GM18519 (cell line): Measurements from ENCODE around the gene SLFN11.
"Not testable (repeated sequence)": the region's sequence is repeated elsewhere in the genome, so short reads cannot be mapped to it uniquely, and the experiment has no call there.

Experiments used
- ATAC-seq: cut with Tn5 transposase; IDR thresholded peaks from one replicate; pipeline ENCODE4 v1.9.1; 2021; ENCODE audit warnings: mild to moderate bottlenecking, moderate library complexity; ENCODE audit not compliant: unreplicated experiment, low FRiP score

Gene SLFN11

GRCh38 chr17:35359398-35359797 is 14.0 kb downstream of the SLFN11 start:
- no peak for ATAC-seq

- no peak for ATAC-seq
Observed at GRCh38 chr17:35352284-35352683, 21.1 kb downstream of the SLFN11 start.

DNA sequence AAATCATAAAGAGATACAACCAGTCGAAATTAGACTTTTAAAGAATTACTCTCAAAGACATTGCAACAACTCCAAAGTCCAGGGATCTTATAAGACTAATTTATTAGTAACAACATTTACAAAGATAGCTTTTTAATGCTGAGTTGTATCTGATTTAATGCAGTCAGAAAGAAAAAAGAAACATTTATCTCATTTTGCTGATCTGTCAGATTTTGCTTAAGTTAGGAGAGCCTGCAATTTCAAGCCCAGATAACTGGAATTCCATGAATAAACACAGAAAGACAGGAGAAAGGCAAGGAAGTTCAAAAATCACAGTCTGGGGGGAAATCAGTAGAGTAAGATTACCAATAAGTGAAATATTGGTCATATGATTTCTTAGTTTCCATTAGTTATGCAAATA is 22.9 kb downstream of the SLFN11 start:
- ATAC-seq, result no peak

DNA sequence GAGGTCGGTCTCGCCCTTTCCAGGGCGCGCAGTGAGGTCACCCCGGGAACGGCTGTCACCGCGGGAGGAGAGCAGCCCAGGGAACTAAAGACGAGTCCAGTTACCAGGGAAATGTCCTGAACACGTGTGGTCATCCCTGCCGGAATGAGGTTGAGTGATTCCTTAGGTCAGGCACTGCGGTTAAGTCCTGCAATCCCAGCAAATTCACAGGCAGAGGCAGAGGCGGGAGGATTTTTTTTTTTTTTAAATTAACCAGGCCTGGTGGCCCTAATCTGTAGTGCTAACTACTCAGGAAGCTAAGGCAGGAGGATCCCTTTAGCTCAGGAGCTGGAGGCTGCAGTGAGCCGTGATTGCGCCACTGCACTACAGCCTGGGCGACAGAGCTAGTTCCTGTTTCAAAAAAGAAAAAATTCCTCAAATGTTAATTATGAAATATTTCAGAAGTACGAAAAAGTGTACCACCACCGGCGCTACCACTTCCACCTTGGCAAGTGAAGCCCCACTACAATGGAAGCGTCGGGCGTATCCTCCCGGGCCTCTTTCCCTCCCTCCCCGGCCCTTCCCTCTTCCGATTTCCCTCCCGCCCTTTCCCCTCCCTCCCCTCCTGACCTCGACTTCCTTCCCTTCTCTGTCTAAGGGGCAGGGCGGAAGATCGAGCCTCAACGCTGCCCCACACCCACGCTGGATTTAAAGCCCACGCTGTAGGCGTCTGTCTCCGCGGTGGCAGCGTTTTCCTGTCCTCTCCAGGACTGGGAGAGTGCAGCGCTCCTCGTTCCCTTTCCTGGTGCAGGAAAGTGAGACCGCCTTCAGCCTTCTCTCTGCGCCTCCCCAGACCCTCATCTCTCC is 27.3 kb downstream of the SLFN11 start:
- no peak for ATAC-seq

GRCh38 chr17:35345445-35345925 is 27.9 kb downstream of the SLFN11 start:
- no peak for ATAC-seq

DNA sequence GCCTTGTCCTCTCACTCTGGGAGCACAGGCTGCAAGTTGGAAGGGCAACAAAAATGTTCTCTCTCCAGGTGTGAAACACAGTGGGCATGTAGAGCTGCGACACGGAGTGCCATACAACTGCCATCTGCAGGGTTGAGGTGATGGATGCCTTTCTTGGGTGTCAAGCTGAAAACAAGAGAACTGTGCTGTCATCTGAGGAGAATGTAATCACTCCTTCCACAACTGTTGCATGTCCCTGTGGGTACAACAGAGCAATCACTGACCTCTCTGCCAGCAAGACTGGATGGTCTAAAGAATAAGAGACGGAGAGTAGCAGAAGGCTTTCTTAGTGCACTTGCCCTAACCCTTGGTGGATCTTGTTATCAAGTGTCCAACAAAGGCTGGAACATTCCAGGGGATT is 29.2 kb downstream of the SLFN11 start:
- ATAC-seq, result no peak

GRCh38 chr17:35342276-35342675 is 31.1 kb downstream of the SLFN11 start:
- ATAC-seq, result no peak

DNA sequence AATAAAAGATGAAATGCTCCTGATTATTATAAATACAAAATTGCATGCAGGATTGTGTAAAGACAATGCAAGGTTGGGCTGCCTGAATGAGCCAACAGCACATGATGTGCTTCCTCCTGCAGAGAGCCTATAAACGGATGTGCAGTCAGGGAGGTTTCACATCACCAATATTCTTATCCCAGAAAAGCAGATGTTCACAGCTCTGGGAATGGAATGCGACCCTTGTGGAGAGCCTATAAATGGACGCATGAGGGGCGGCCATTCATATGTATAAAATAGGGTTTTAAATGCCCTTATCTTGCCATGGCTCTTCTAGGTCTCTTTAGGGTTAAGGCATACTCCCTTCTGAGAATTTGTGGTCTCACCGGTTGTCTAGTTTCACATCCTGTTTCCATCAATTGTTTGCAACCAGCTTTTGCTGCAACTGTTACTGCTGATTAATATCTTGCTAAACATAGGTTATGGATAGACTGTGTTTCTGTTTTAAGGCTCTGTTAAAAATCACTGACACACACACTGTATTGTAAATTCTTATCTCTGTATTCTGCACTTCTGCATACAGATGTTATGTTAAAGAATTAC is 31.9 kb downstream of the SLFN11 start:
- no peak for ATAC-seq

DNA sequence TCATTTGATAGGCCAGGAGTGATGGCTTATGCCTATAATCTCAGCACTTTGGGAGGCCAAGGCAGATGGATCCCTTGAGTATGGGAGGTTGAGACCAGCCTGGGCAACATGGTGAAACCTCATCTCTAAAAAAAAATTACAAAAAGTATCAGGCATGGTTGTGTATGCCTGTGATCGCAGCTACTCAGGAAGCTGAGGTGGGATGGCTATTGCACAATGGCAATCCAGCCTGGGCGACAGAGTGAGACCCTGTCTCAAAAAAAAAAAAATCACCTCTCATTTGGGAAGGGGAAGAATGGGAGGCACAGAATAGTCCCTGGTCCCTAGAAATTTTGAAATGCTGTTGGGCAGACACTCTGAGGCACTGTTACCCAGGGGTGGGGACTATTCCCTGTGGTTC is 35.2 kb downstream of the SLFN11 start:
- ATAC-seq, result no peak

- ATAC-seq, result no peak
Observed at GRCh38 chr17:35337364-35337763, 36.1 kb downstream of the SLFN11 start.

GRCh38 chr17:35333578-35333977 is 39.8 kb downstream of the SLFN11 start:
- ATAC-seq, result not testable (repeated sequence)

GRCh38 chr17:35322749-35323148 is 50.7 kb downstream of the SLFN11 start:
- no peak for ATAC-seq

DNA sequence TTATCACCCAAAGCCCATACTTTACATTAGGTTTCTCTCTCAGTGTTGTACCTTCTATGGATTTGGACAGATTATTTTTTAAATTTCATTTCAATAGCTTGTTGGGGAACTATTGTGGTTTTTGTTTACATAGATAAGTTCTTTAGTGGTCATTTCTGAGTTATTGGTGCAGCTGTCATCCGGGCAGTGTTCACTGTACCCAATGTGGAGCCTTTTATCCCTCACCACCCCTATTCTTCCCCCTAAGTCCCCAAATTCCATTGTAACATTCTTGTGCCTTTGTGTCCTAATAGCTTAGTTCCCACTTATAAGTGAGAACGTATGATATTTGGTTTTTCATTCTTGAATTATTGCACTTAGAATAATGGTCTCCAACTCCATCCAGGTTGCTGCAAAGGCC is 57.5 kb downstream of the SLFN11 start:
- no peak for ATAC-seq

DNA sequence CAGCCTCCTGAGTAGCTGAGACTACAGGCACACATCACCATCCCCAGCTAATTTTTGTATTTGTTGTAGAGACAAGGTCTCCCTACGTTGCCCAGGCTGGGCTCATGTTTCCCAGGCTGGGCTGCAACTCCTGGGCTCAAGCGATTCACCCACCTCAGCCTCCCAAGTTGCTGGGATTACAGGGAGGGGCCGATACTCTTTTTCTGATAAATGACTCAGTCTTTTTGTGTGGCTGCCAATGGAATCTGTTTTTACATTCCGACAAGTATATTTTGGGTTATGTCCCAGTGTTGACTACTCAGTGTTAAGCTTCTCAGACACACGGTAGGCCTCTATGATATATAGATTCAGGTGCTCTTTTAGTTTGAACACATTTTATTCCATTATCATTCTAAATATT is 58.1 kb downstream of the SLFN11 start:
- ATAC-seq, result no peak

GRCh38 chr17:35314415-35315216 is 58.8 kb downstream of the SLFN11 start:
- ATAC-seq, result no peak

DNA sequence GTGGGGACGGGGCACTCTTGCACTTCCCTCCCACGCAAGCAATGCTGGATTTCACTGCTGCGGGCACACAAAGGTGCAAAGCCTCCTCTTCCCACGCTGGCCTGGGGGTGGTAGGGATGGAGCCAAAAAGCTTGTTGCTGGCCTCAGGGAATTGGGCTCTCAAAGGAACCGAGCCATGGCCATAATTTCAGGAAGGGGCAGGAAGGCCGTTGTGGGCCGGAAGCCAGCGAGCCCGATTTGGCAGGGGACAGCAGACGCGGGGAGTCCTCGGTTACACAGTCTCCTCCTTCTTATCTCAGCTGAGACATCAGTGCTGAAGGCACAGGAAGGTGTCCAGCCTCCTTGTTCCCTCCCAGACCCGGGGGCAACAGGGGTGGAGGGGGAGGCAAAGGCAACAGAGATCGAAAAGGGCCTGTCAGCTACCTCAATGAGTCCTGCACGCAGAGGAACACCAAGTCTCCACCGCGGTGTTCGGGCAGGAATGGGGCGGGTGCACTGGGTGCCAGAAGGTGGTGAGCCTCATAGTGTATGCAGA is 59.5 kb downstream of the SLFN11 start:
- ATAC-seq, result no peak

DNA sequence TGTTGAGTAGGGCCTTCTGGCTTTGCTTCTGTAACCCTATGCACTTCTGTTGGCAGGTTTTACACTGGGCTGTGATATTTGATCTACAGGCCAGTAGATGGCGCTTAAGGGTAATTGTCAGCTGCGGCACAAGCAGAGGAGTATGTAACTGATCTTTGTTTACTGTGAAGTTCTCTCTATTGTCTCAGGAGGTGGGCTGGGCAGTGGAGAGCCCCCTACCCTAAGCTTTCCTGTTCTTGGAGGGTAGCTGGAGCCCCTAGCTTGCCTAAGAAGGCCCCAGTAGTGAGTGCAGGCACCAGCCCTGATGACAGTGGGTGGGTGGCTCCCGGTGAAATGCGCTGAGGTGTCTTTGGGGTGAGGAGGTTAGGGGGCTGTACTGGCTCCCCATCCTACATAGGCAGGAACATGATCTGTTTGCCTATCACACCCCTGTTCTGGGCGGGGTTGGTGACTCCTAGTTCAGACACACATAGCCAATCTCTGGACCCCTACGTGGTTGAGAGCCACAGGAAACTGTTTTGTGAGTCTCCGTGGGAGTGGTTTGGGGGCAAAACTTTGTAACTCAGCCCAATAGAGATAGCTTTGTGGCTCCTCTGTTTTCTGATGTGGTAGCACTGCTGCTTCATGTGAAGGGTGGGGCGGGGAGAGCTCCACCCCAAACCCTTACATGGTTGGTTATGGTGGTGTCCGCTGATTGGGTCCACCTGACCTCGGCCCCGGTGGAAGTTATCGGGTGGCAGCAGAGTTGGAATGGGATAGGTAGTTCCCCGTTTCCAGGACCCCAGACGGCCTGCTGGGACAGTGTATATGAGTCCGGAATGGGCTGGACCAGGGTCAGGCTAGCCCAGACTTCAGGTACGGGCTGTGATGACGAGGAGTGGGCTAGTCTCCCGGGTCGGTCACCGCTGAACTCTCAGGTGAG is 60.4 kb downstream of the SLFN11 start:
- no peak for ATAC-seq

GRCh38 chr17:35312346-35312745 is 61.1 kb downstream of the SLFN11 start:
- no peak for ATAC-seq

- not testable (repeated sequence) for ATAC-seq
Observed at GRCh38 chr17:35309345-35309744, 64.1 kb downstream of the SLFN11 start.
